H9 (cell line): ENCODE data around the gene DMRTB1. TPM values are rescaled to one million over a fixed set of nuclear protein-coding genes. Genes with fewer than 3 reads are reported as not detected.

Experiments used
- DNase-seq: peaks from one replicate; pipeline ENCODE4 v3.0.0-alpha.2; 2017
- H2AFZ ChIP-seq: one replicate; pipeline ENCODE4 v1.6.1; 2013; ENCODE audit warnings: mild to moderate bottlenecking, low read length, control low read depth, moderate library complexity
- H2AK5ac ChIP-seq: 2 replicates; pipeline ENCODE4 v1.6.1; 2013; ENCODE audit warnings: low read length, control low read depth, mixed read lengths; ENCODE audit not compliant: insufficient read length
- H2BK120ac ChIP-seq: one replicate; pipeline ENCODE4 v1.6.1; 2013; ENCODE audit warnings: low read depth, mild to moderate bottlenecking, low read length, control low read depth, inconsistent platforms; ENCODE audit not compliant: poor library complexity, severe bottlenecking
- H2BK12ac ChIP-seq: 2 replicates; pipeline ENCODE4 v1.6.1; 2013; ENCODE audit warnings: low read length, control low read depth, mixed read lengths, low read depth; ENCODE audit not compliant: insufficient read length
- H2BK15ac ChIP-seq: 2 replicates; pipeline ENCODE4 v1.6.1; 2013; ENCODE audit warnings: low read depth, low read length, control low read depth
- H2BK20ac ChIP-seq: one replicate; pipeline ENCODE4 v1.6.1; 2013; ENCODE audit warnings: low read depth, mild to moderate bottlenecking, low read length, control low read depth, inconsistent platforms; ENCODE audit not compliant: poor library complexity, severe bottlenecking
- H2BK5ac ChIP-seq: 2 replicates; pipeline ENCODE4 v1.6.1; 2013; ENCODE audit warnings: low read length, control low read depth, mixed read lengths; ENCODE audit not compliant: insufficient read length
- H3K14ac ChIP-seq: 2 replicates; pipeline ENCODE4 v1.6.1; 2013; ENCODE audit warnings: low read length, control low read depth; ENCODE audit not compliant: insufficient read depth
- H3K18ac ChIP-seq: 2 replicates; pipeline ENCODE4 v1.6.1; 2013; ENCODE audit warnings: low read depth, mild to moderate bottlenecking, mixed read lengths, low read length, control low read depth; ENCODE audit not compliant: insufficient read length
- H3K23ac ChIP-seq: 2 replicates; pipeline ENCODE4 v1.6.1; 2013; ENCODE audit warnings: low read length, control low read depth, mixed read lengths, low read depth; ENCODE audit not compliant: insufficient read length
- H3K23me2 ChIP-seq: 2 replicates; pipeline ENCODE4 v1.6.1; 2013; ENCODE audit warnings: low read depth, mild to moderate bottlenecking, mixed read lengths, low read length, control low read depth; ENCODE audit not compliant: insufficient read length, poor library complexity, severe bottlenecking
- H3K27ac ChIP-seq: 2 replicates; pipeline ENCODE4 v1.5.1; 2013; ENCODE audit warnings: low read length, control low read depth, mixed read lengths, low read depth; ENCODE audit not compliant: insufficient read length
- H3K27me3 ChIP-seq: 2 replicates; pipeline ENCODE4 v1.6.1; 2013; ENCODE audit warnings: low read length, control low read depth, inconsistent platforms; ENCODE audit not compliant: insufficient read depth
- H3K4ac ChIP-seq: 2 replicates; pipeline ENCODE4 v1.6.1; 2013; ENCODE audit warnings: low read depth, mild to moderate bottlenecking, control low read depth, inconsistent platforms, low read length, moderate library complexity
- H3K4me1 ChIP-seq: 2 replicates; pipeline ENCODE4 v1.6.1; 2013; ENCODE audit warnings: low read length, control low read depth, inconsistent platforms; ENCODE audit not compliant: insufficient read depth
- H3K4me2 ChIP-seq: 2 replicates; pipeline ENCODE4 v1.6.1; 2013; ENCODE audit warnings: low read length, control low read depth, mixed read lengths; ENCODE audit not compliant: insufficient read length, insufficient read depth
- H3K56ac ChIP-seq: 2 replicates; pipeline ENCODE4 v1.6.1; 2013; ENCODE audit warnings: low read depth, mild to moderate bottlenecking, mixed read lengths, low read length, control low read depth; ENCODE audit not compliant: insufficient read length
- H3K79me1 ChIP-seq: 2 replicates; pipeline ENCODE4 v1.6.1; 2013; ENCODE audit warnings: low read depth, mild to moderate bottlenecking, moderate library complexity, low read length, control low read depth, inconsistent platforms; ENCODE audit not compliant: insufficient read depth, poor library complexity, severe bottlenecking
- H3K79me2 ChIP-seq: 2 replicates; pipeline ENCODE4 v1.6.1; 2013; ENCODE audit warnings: low read length, control low read depth, inconsistent platforms; ENCODE audit not compliant: insufficient read depth
- H3K9ac ChIP-seq: 2 replicates; pipeline ENCODE4 v1.6.1; 2013; ENCODE audit warnings: low read length, control low read depth, mixed read lengths; ENCODE audit not compliant: insufficient read length; ENCODE audit errors: extremely low read depth
- H3K9me3 ChIP-seq: one replicate; pipeline ENCODE4 v1.6.1; 2013; ENCODE audit warnings: low read depth, low read length, inconsistent platforms; ENCODE audit not compliant: control insufficient read depth
- H3T11ph ChIP-seq: one replicate; pipeline ENCODE4 v1.6.1; 2013; ENCODE audit warnings: mild to moderate bottlenecking, low read length, control low read depth, inconsistent platforms
- H4K20me1 ChIP-seq: one replicate; pipeline ENCODE4 v1.6.1; 2013; ENCODE audit not compliant: control insufficient read depth, insufficient read length, insufficient read depth
- H4K5ac ChIP-seq: 2 replicates; pipeline ENCODE4 v1.6.1; 2013; ENCODE audit warnings: low read depth, mild to moderate bottlenecking, mixed read lengths, low read length, control low read depth; ENCODE audit not compliant: insufficient read length
- H4K8ac ChIP-seq: replicated peaks from 2 replicates; pipeline ENCODE4 v1.6.1; 2013; ENCODE audit warnings: low read length, control low read depth, mixed read lengths, low read depth; ENCODE audit not compliant: insufficient read length
- H4K91ac ChIP-seq: 2 replicates; pipeline ENCODE4 v1.6.1; 2013; ENCODE audit warnings: low read depth, mild to moderate bottlenecking, moderate library complexity, mixed read lengths, low read length, control low read depth; ENCODE audit not compliant: insufficient read length
- H3K27ac Mint-ChIP-seq, 3 experiments: 2 replicates in 2 of 3; 3 replicates in 1 of 3; pipeline ENCODE4 v1.8.0; 2020 to 2021; ENCODE audit warnings: mixed read lengths in 3 of 3, mild to moderate bottlenecking in 1 of 3, moderate library complexity in 1 of 3
- H3K27me3 Mint-ChIP-seq: 2 replicates; pipeline ENCODE4 v1.8.0; 2021; ENCODE audit warnings: low read depth, mild to moderate bottlenecking, moderate library complexity, mixed read lengths
- H3K36me3 Mint-ChIP-seq, 3 experiments: 2 replicates in 2 of 3; 3 replicates in 1 of 3; pipeline ENCODE4 v1.8.0; 2020 to 2021; ENCODE audit warnings: low read depth in 3 of 3, mixed read lengths in 3 of 3; ENCODE audit not compliant: insufficient read depth in 1 of 3
- H3K4me1 Mint-ChIP-seq, 2 experiments: 2 replicates each; pipeline ENCODE4 v1.8.0; 2020; ENCODE audit warnings: mixed read lengths in 2 of 2
- H3K4me3 Mint-ChIP-seq, 2 experiments: 2 replicates in 1 of 2; 3 replicates in 1 of 2; pipeline ENCODE4 v1.8.0; 2020 to 2021; ENCODE audit warnings: mild to moderate bottlenecking in 2 of 2, mixed read lengths in 2 of 2, moderate library complexity in 1 of 2
- H3K9me3 Mint-ChIP-seq, 2 experiments: 2 replicates in 1 of 2; 3 replicates in 1 of 2; pipeline ENCODE4 v1.8.0; 2020; ENCODE audit warnings: mild to moderate bottlenecking in 2 of 2, mixed read lengths in 2 of 2, moderate library complexity in 1 of 2
- WGBS: extraction: QIAGEN DNeasy Blood & Tissue Kit; methylation state at CpG from one replicate; pipeline ENCODE4 v1.1.7; 2013; ENCODE audit warnings: missing lambda C conversion rate, low lambda C conversion rate, mixed read lengths; ENCODE audit not compliant: insufficient read length; ENCODE audit errors: extremely low coverage; 5-methylcytosine and 5-hydroxymethylcytosine counted together
- total RNA-seq: library from RNA; stranded (reverse); gene quantifications from 2 replicates; pipeline ENCODE4 v1.2.1, GENCODE V29; 2021
- TF ChIP-seq, protein P1 (sequence below): fragments of 200-600 bp; sonication (generic); conservative IDR thresholded peaks from 3 replicates; pipeline ENCODE4 v1.8.0; 2021; ENCODE audit warnings: antibody characterized with exemption, mild to moderate bottlenecking

The DMRTB1 gene
- total RNA-seq, 1 experiment from 2014 or later, result not detected

DNA sequence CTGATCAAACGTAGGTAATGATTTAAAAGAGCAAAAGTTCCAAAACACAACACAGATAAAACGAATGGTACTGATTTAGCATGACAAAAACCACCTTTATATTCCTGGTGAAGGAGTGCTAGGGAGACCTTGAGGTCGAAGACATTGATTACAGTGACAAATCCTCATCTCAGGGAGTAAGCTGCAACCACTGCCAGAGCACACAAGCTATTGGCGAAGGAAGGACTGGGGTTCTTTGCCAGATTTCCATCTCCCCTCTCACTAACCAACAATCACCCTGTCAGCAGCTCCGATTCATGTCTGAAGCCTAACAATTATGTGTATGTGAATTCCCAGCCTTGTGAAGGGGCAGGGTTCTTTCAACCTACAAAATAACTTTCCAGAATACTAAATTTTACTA is 40.2 kb upstream of the DMRTB1 start:
- no CpG with 5 or more reads among the region's 5 CpGs for WGBS
- no peak overlapping the region for H3K27ac ChIP-seq
- no peaks in the 10 kb centered on the region for H3K23me2 ChIP-seq
- no peak overlapping the region for H2AK5ac ChIP-seq
- TF ChIP-seq, protein P1, sequence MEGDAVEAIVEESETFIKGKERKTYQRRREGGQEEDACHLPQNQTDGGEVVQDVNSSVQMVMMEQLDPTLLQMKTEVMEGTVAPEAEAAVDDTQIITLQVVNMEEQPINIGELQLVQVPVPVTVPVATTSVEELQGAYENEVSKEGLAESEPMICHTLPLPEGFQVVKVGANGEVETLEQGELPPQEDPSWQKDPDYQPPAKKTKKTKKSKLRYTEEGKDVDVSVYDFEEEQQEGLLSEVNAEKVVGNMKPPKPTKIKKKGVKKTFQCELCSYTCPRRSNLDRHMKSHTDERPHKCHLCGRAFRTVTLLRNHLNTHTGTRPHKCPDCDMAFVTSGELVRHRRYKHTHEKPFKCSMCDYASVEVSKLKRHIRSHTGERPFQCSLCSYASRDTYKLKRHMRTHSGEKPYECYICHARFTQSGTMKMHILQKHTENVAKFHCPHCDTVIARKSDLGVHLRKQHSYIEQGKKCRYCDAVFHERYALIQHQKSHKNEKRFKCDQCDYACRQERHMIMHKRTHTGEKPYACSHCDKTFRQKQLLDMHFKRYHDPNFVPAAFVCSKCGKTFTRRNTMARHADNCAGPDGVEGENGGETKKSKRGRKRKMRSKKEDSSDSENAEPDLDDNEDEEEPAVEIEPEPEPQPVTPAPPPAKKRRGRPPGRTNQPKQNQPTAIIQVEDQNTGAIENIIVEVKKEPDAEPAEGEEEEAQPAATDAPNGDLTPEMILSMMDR, result no peak
- peaks cover 11 to 35% (median 18%) of the 10 kb centered on the region in 3 experiments for H3K36me3 Mint-ChIP-seq
- no peak overlapping the region for H4K5ac ChIP-seq
- no peak overlapping the region for H2BK5ac ChIP-seq
- H3K4me1 ChIP-seq, result peaks cover 11% of the 10 kb centered on the region; the same call in 1 of the 2 replicates
- H3K27me3 Mint-ChIP-seq, result no peaks in the 10 kb centered on the region; the same call in 1 of the 2 replicates
- no peak overlapping the region for H3K4ac ChIP-seq
- H3K9me3 ChIP-seq, result peaks cover 8% of the 10 kb centered on the region
- no peak overlapping the region; a peak in 1 of 7 replicates for H3K27ac Mint-ChIP-seq
- H4K8ac ChIP-seq, result no peak overlapping the region
- peaks cover 22 to 29% of the 10 kb centered on the region in 2 experiments for H3K9me3 Mint-ChIP-seq
- H3K14ac ChIP-seq, result no peak overlapping the region
- no peaks in the 10 kb centered on the region for H3K79me1 ChIP-seq
- DNase-seq, result no peak
- peak overlapping the region; percentile 85; the same call in 1 of the 2 replicates for H2BK15ac ChIP-seq
- no peak overlapping the region for H4K91ac ChIP-seq
- peaks cover 33 to 40% of the 10 kb centered on the region in 2 experiments for H3K4me1 Mint-ChIP-seq
- no peak overlapping the region for H3T11ph ChIP-seq
- H2BK12ac ChIP-seq, result no peak overlapping the region
- no peak overlapping the region for H3K18ac ChIP-seq
- H3K4me2 ChIP-seq, result no peak overlapping the region
- H3K56ac ChIP-seq, result no peak overlapping the region
- H3K23ac ChIP-seq, result no peak overlapping the region
- no peaks in the 10 kb centered on the region for H3K27me3 ChIP-seq
- no peak overlapping the region for H2BK20ac ChIP-seq
- no peaks in the 10 kb centered on the region for H4K20me1 ChIP-seq
- H2AFZ ChIP-seq, result no peak overlapping the region
- H3K4me3 Mint-ChIP-seq, result no peak overlapping the region
- H2BK120ac ChIP-seq, result no peak overlapping the region
- H3K79me2 ChIP-seq, result no peaks in the 10 kb centered on the region
- H3K9ac ChIP-seq, result peak overlapping the region; percentile 22
